Activated CD8-positive, alpha-beta memory T cell treated with anti-CD3 and anti-CD28 coated beads for 1 hour (primary cell): ENCODE measurements around the gene IQSEC1.
"Not testable (repeated sequence)": the region's sequence is repeated elsewhere in the genome, so short reads cannot be mapped to it uniquely, and the experiment has no call there.

Source experiments
- DNase-seq, 2 donors: peaks; one replicate each; pipeline ENCODE4 v3.0.0-alpha.2; 2020; ENCODE audit warnings: low read depth in 1 of 2; ENCODE audit errors: extremely low read depth in 1 of 2

IQSEC1 gene

GRCh38 chr3:12856626-12857025, 216.6 kb downstream of the IQSEC1 start:
- no peak for DNase-seq

- no peak for DNase-seq
Measured at GRCh38 chr3:12854565-12854964, 218.7 kb downstream of the IQSEC1 start.

- not testable (repeated sequence) for DNase-seq
Measured at GRCh38 chr3:12853847-12854246, 219.4 kb downstream of the IQSEC1 start.

GRCh38 chr3:12852201-12852600, 221.0 kb downstream of the IQSEC1 start:
- no peak for DNase-seq
